H9 (cell line): ENCODE measurements around the gene NFATC1. TPM values are rescaled to one million over a fixed set of nuclear protein-coding genes. Genes with fewer than 3 reads are reported as not detected.

ENCODE experiments used
- DNase-seq: peaks from one replicate; pipeline ENCODE4 v3.0.0-alpha.2; 2017
- H2AFZ ChIP-seq: one replicate; pipeline ENCODE4 v1.6.1; 2013; ENCODE audit warnings: mild to moderate bottlenecking, low read length, control low read depth, moderate library complexity
- H2AK5ac ChIP-seq: 2 replicates; pipeline ENCODE4 v1.6.1; 2013; ENCODE audit warnings: low read length, control low read depth, mixed read lengths; ENCODE audit not compliant: insufficient read length
- H2BK120ac ChIP-seq: one replicate; pipeline ENCODE4 v1.6.1; 2013; ENCODE audit warnings: low read depth, mild to moderate bottlenecking, low read length, control low read depth, inconsistent platforms; ENCODE audit not compliant: poor library complexity, severe bottlenecking
- H2BK12ac ChIP-seq: 2 replicates; pipeline ENCODE4 v1.6.1; 2013; ENCODE audit warnings: low read length, control low read depth, mixed read lengths, low read depth; ENCODE audit not compliant: insufficient read length
- H2BK15ac ChIP-seq: 2 replicates; pipeline ENCODE4 v1.6.1; 2013; ENCODE audit warnings: low read depth, low read length, control low read depth
- H2BK20ac ChIP-seq: one replicate; pipeline ENCODE4 v1.6.1; 2013; ENCODE audit warnings: low read depth, mild to moderate bottlenecking, low read length, control low read depth, inconsistent platforms; ENCODE audit not compliant: poor library complexity, severe bottlenecking
- H2BK5ac ChIP-seq: 2 replicates; pipeline ENCODE4 v1.6.1; 2013; ENCODE audit warnings: low read length, control low read depth, mixed read lengths; ENCODE audit not compliant: insufficient read length
- H3K14ac ChIP-seq: 2 replicates; pipeline ENCODE4 v1.6.1; 2013; ENCODE audit warnings: low read length, control low read depth; ENCODE audit not compliant: insufficient read depth
- H3K18ac ChIP-seq: 2 replicates; pipeline ENCODE4 v1.6.1; 2013; ENCODE audit warnings: low read depth, mild to moderate bottlenecking, mixed read lengths, low read length, control low read depth; ENCODE audit not compliant: insufficient read length
- H3K23ac ChIP-seq: 2 replicates; pipeline ENCODE4 v1.6.1; 2013; ENCODE audit warnings: low read length, control low read depth, mixed read lengths, low read depth; ENCODE audit not compliant: insufficient read length
- H3K23me2 ChIP-seq: 2 replicates; pipeline ENCODE4 v1.6.1; 2013; ENCODE audit warnings: low read depth, mild to moderate bottlenecking, mixed read lengths, low read length, control low read depth; ENCODE audit not compliant: insufficient read length, poor library complexity, severe bottlenecking
- H3K27ac ChIP-seq: 2 replicates; pipeline ENCODE4 v1.5.1; 2013; ENCODE audit warnings: low read length, control low read depth, mixed read lengths, low read depth; ENCODE audit not compliant: insufficient read length
- H3K27me3 ChIP-seq: 2 replicates; pipeline ENCODE4 v1.6.1; 2013; ENCODE audit warnings: low read length, control low read depth, inconsistent platforms; ENCODE audit not compliant: insufficient read depth
- H3K4ac ChIP-seq: 2 replicates; pipeline ENCODE4 v1.6.1; 2013; ENCODE audit warnings: low read depth, mild to moderate bottlenecking, control low read depth, inconsistent platforms, low read length, moderate library complexity
- H3K4me1 ChIP-seq: 2 replicates; pipeline ENCODE4 v1.6.1; 2013; ENCODE audit warnings: low read length, control low read depth, inconsistent platforms; ENCODE audit not compliant: insufficient read depth
- H3K4me2 ChIP-seq: 2 replicates; pipeline ENCODE4 v1.6.1; 2013; ENCODE audit warnings: low read length, control low read depth, mixed read lengths; ENCODE audit not compliant: insufficient read length, insufficient read depth
- H3K56ac ChIP-seq: 2 replicates; pipeline ENCODE4 v1.6.1; 2013; ENCODE audit warnings: low read depth, mild to moderate bottlenecking, mixed read lengths, low read length, control low read depth; ENCODE audit not compliant: insufficient read length
- H3K79me1 ChIP-seq: 2 replicates; pipeline ENCODE4 v1.6.1; 2013; ENCODE audit warnings: low read depth, mild to moderate bottlenecking, moderate library complexity, low read length, control low read depth, inconsistent platforms; ENCODE audit not compliant: insufficient read depth, poor library complexity, severe bottlenecking
- H3K79me2 ChIP-seq: 2 replicates; pipeline ENCODE4 v1.6.1; 2013; ENCODE audit warnings: low read length, control low read depth, inconsistent platforms; ENCODE audit not compliant: insufficient read depth
- H3K9ac ChIP-seq: 2 replicates; pipeline ENCODE4 v1.6.1; 2013; ENCODE audit warnings: low read length, control low read depth, mixed read lengths; ENCODE audit not compliant: insufficient read length; ENCODE audit errors: extremely low read depth
- H3K9me3 ChIP-seq: one replicate; pipeline ENCODE4 v1.6.1; 2013; ENCODE audit warnings: low read depth, low read length, inconsistent platforms; ENCODE audit not compliant: control insufficient read depth
- H3T11ph ChIP-seq: one replicate; pipeline ENCODE4 v1.6.1; 2013; ENCODE audit warnings: mild to moderate bottlenecking, low read length, control low read depth, inconsistent platforms
- H4K20me1 ChIP-seq: one replicate; pipeline ENCODE4 v1.6.1; 2013; ENCODE audit not compliant: control insufficient read depth, insufficient read length, insufficient read depth
- H4K5ac ChIP-seq: 2 replicates; pipeline ENCODE4 v1.6.1; 2013; ENCODE audit warnings: low read depth, mild to moderate bottlenecking, mixed read lengths, low read length, control low read depth; ENCODE audit not compliant: insufficient read length
- H4K8ac ChIP-seq: replicated peaks from 2 replicates; pipeline ENCODE4 v1.6.1; 2013; ENCODE audit warnings: low read length, control low read depth, mixed read lengths, low read depth; ENCODE audit not compliant: insufficient read length
- H4K91ac ChIP-seq: 2 replicates; pipeline ENCODE4 v1.6.1; 2013; ENCODE audit warnings: low read depth, mild to moderate bottlenecking, moderate library complexity, mixed read lengths, low read length, control low read depth; ENCODE audit not compliant: insufficient read length
- H3K27ac Mint-ChIP-seq, 3 experiments: 2 replicates in 2 of 3; 3 replicates in 1 of 3; pipeline ENCODE4 v1.8.0; 2020 to 2021; ENCODE audit warnings: mixed read lengths in 3 of 3, mild to moderate bottlenecking in 1 of 3, moderate library complexity in 1 of 3
- H3K27me3 Mint-ChIP-seq: 2 replicates; pipeline ENCODE4 v1.8.0; 2021; ENCODE audit warnings: low read depth, mild to moderate bottlenecking, moderate library complexity, mixed read lengths
- H3K36me3 Mint-ChIP-seq, 3 experiments: 2 replicates in 2 of 3; 3 replicates in 1 of 3; pipeline ENCODE4 v1.8.0; 2020 to 2021; ENCODE audit warnings: low read depth in 3 of 3, mixed read lengths in 3 of 3; ENCODE audit not compliant: insufficient read depth in 1 of 3
- H3K4me1 Mint-ChIP-seq, 2 experiments: 2 replicates each; pipeline ENCODE4 v1.8.0; 2020; ENCODE audit warnings: mixed read lengths in 2 of 2
- H3K4me3 Mint-ChIP-seq, 2 experiments: 2 replicates in 1 of 2; 3 replicates in 1 of 2; pipeline ENCODE4 v1.8.0; 2020 to 2021; ENCODE audit warnings: mild to moderate bottlenecking in 2 of 2, mixed read lengths in 2 of 2, moderate library complexity in 1 of 2
- H3K9me3 Mint-ChIP-seq, 2 experiments: 2 replicates in 1 of 2; 3 replicates in 1 of 2; pipeline ENCODE4 v1.8.0; 2020; ENCODE audit warnings: mild to moderate bottlenecking in 2 of 2, mixed read lengths in 2 of 2, moderate library complexity in 1 of 2
- WGBS: extraction: QIAGEN DNeasy Blood & Tissue Kit; methylation state at CpG from one replicate; pipeline ENCODE4 v1.1.7; 2013; ENCODE audit warnings: missing lambda C conversion rate, low lambda C conversion rate, mixed read lengths; ENCODE audit not compliant: insufficient read length; ENCODE audit errors: extremely low coverage; 5-methylcytosine and 5-hydroxymethylcytosine counted together
- total RNA-seq: library from RNA; stranded (reverse); gene quantifications from 2 replicates; pipeline ENCODE4 v1.2.1, GENCODE V29; 2021
- TF ChIP-seq, protein P1 (sequence below): fragments of 200-600 bp; sonication (generic); conservative IDR thresholded peaks from 3 replicates; pipeline ENCODE4 v1.8.0; 2021; ENCODE audit warnings: antibody characterized with exemption, mild to moderate bottlenecking

Gene NFATC1
- total RNA-seq, 1 experiment from 2014 or later, result 5.5 TPM

DNA sequence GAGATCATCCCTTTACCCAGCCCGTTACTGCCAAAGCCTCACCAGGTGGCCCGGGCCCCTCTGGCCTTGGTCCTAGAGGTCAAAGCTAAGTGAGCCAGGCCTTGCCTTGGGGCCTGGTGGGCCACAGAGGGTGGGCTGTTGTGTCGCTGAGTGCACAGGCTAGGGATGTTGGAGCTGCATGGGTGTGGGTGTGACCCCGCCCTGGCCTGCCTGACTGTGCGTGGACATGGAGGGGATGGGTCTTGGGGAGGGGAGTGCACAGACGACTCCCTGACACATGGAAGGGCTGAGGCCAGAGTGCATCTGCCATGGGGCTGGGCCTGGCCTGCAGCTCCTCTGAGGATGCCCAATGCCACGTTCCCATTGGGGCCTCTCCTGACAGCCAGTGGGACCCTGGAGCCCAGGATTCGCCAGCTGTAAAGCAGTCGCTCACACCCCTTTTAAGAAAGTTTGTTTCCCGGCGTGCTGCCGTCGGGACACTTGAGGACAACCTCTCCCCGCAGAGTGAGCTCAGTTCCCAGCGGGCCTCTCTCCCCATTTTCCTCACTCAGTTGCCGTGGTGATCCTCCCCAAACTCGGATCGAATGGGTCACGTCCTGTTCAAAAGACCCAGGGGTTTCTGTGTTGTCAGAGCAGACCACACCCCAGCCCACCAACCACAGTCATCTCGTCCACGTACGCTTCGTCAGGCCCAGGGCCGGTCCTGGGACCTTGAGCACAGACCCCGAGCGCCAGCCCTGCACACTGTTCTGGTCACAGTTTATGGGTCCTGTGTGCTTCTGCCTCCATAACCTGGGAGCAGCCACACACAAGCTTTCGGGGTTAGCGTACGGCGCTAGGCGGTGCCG, 93.5 kb downstream of the NFATC1 start:
- Mint-ChIP-seq H3K27ac (no peak overlapping the region), H3K9me3 (no peaks in the 10 kb centered on the region), H3K36me3 (no peaks in the 10 kb centered on the region), H3K4me1 (peaks cover 4 to 8% of the 10 kb centered on the region in 2 experiments; a peak in 2 of 4 replicates), H3K27me3 (no peaks in the 10 kb centered on the region; the same call in 1 of the 2 replicates), H3K4me3 (no peak overlapping the region)
- H3K23ac ChIP-seq, result no peak overlapping the region
- no peak overlapping the region for H3K56ac ChIP-seq
- no peaks in the 10 kb centered on the region for H3K79me1 ChIP-seq
- no peak overlapping the region for H2BK15ac ChIP-seq
- TF ChIP-seq, protein P1, sequence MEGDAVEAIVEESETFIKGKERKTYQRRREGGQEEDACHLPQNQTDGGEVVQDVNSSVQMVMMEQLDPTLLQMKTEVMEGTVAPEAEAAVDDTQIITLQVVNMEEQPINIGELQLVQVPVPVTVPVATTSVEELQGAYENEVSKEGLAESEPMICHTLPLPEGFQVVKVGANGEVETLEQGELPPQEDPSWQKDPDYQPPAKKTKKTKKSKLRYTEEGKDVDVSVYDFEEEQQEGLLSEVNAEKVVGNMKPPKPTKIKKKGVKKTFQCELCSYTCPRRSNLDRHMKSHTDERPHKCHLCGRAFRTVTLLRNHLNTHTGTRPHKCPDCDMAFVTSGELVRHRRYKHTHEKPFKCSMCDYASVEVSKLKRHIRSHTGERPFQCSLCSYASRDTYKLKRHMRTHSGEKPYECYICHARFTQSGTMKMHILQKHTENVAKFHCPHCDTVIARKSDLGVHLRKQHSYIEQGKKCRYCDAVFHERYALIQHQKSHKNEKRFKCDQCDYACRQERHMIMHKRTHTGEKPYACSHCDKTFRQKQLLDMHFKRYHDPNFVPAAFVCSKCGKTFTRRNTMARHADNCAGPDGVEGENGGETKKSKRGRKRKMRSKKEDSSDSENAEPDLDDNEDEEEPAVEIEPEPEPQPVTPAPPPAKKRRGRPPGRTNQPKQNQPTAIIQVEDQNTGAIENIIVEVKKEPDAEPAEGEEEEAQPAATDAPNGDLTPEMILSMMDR, result no peak
- H2BK120ac ChIP-seq, result no peak overlapping the region
- H2AK5ac ChIP-seq, result no peak overlapping the region
- no peak overlapping the region for H4K91ac ChIP-seq
- no peak overlapping the region for H2AFZ ChIP-seq
- no peaks in the 10 kb centered on the region for H3K23me2 ChIP-seq
- no peak overlapping the region for H3K18ac ChIP-seq
- H3K4ac ChIP-seq, result no peak overlapping the region
- DNase-seq, result no peak
- no CpG with 5 or more reads among the region's 32 CpGs for WGBS
- H3K27ac ChIP-seq, result no peak overlapping the region
- H2BK20ac ChIP-seq, result no peak overlapping the region
- H4K20me1 ChIP-seq, result peaks cover 3% of the 10 kb centered on the region
- no peaks in the 10 kb centered on the region for H3K9me3 ChIP-seq
- no peak overlapping the region for H3K4me2 ChIP-seq
- no peak overlapping the region for H4K5ac ChIP-seq
- no peaks in the 10 kb centered on the region for H3K27me3 ChIP-seq
- no peaks in the 10 kb centered on the region for H3K79me2 ChIP-seq
- no peak overlapping the region for H3T11ph ChIP-seq
- H3K9ac ChIP-seq, result no peak overlapping the region
- no peak overlapping the region for H4K8ac ChIP-seq
- peak overlapping the region; percentile 17; the same call in 1 of the 2 replicates for H3K14ac ChIP-seq
- no peak overlapping the region for H2BK5ac ChIP-seq
- H3K4me1 ChIP-seq, result no peaks in the 10 kb centered on the region
- H2BK12ac ChIP-seq, result no peak overlapping the region
